MM.1S (cell line): Measurements from ENCODE around the gene FBXL20.

Source experiments
- DNase-seq: peaks from one replicate; pipeline ENCODE4 v3.0.0-alpha.2; 2015
- H2AFZ ChIP-seq: fragments of 300-600 bp; sonication (generic); 2 replicates; pipeline ENCODE4 v1.6.0; 2016; ENCODE audit warnings: antibody characterized with exemption, low read length
- H3F3A ChIP-seq: fragments of 300-600 bp; sonication (generic); 2 replicates; pipeline ENCODE4 v1.6.1; 2016; ENCODE audit warnings: mild to moderate bottlenecking, antibody characterized with exemption, low read length, moderate library complexity, mixed read lengths; ENCODE audit not compliant: insufficient read depth
- H3K27ac ChIP-seq: fragments of 300-600 bp; sonication (generic); 2 replicates; pipeline ENCODE4 v1.5.1; 2016; ENCODE audit warnings: mild to moderate bottlenecking, low read length
- H3K27me3 ChIP-seq: fragments of 300-600 bp; sonication (generic); replicated peaks from 2 replicates; pipeline ENCODE4 v1.6.0; 2016; ENCODE audit warnings: low read length; ENCODE audit not compliant: insufficient read depth
- H3K36me3 ChIP-seq: fragments of 300-600 bp; sonication (generic); replicated peaks from 2 replicates; pipeline ENCODE4 v1.6.1; 2016; ENCODE audit warnings: mild to moderate bottlenecking, low read length, mixed read lengths; ENCODE audit not compliant: insufficient read depth
- H3K4me1 ChIP-seq: fragments of 300-600 bp; sonication (generic); 2 replicates; pipeline ENCODE4 v1.6.1; 2016; ENCODE audit warnings: low read length, mixed read lengths
- H3K4me2 ChIP-seq: fragments of 300-600 bp; sonication (generic); 2 replicates; pipeline ENCODE4 v1.6.0; 2016; ENCODE audit warnings: low read depth, low read length
- H3K4me3 ChIP-seq: fragments of 300-600 bp; sonication (generic); 2 replicates; pipeline ENCODE4 v1.5.1; 2016; ENCODE audit warnings: low read length, mixed read lengths
- H3K79me2 ChIP-seq: fragments of 300-600 bp; sonication (generic); 2 replicates; pipeline ENCODE4 v1.6.1; 2016; ENCODE audit warnings: mixed run types, low read length, mixed read lengths
- H3K9ac ChIP-seq: fragments of 300-600 bp; sonication (generic); 2 replicates; pipeline ENCODE4 v1.6.1; 2016; ENCODE audit warnings: low read length, mixed read lengths
- H3K9me2 ChIP-seq: fragments of 300-600 bp; sonication (generic); replicated peaks from 2 replicates; pipeline ENCODE4 v1.6.1; 2016; ENCODE audit warnings: mild to moderate bottlenecking, low read length, mixed read lengths; ENCODE audit not compliant: insufficient read depth
- H3K9me3 ChIP-seq: fragments of 300-600 bp; sonication (generic); replicated peaks from 2 replicates; pipeline ENCODE4 v1.6.1; 2016; ENCODE audit warnings: mild to moderate bottlenecking, low read length, mixed read lengths; ENCODE audit not compliant: insufficient read depth
- H4K20me1 ChIP-seq: fragments of 300-600 bp; sonication (generic); 2 replicates; pipeline ENCODE4 v1.6.1; 2016; ENCODE audit warnings: mild to moderate bottlenecking, low read length, moderate library complexity, mixed read lengths; ENCODE audit not compliant: insufficient read depth
- EZH2 ChIP-seq: fragments of 300-600 bp; sonication (generic); optimal IDR thresholded peaks from 2 replicates; pipeline ENCODE3; 2017; ENCODE audit warnings: low read depth, mild to moderate bottlenecking, antibody characterized with exemption, low read length, mixed read lengths
- EZH2phosphoT487 ChIP-seq: fragments of 300-600 bp; sonication (generic); IDR thresholded peaks from 2 replicates; pipeline ENCODE4 v1.6.1; 2018; ENCODE audit warnings: antibody characterized with exemption, low read length
- TF ChIP-seq, protein P1 (sequence below): fragments of 300-600 bp; sonication (generic); IDR thresholded peaks from 2 replicates; pipeline ENCODE4 v1.5.1; 2016; ENCODE audit warnings: antibody characterized with exemption, low read length, mixed read lengths

Gene FBXL20

DNA sequence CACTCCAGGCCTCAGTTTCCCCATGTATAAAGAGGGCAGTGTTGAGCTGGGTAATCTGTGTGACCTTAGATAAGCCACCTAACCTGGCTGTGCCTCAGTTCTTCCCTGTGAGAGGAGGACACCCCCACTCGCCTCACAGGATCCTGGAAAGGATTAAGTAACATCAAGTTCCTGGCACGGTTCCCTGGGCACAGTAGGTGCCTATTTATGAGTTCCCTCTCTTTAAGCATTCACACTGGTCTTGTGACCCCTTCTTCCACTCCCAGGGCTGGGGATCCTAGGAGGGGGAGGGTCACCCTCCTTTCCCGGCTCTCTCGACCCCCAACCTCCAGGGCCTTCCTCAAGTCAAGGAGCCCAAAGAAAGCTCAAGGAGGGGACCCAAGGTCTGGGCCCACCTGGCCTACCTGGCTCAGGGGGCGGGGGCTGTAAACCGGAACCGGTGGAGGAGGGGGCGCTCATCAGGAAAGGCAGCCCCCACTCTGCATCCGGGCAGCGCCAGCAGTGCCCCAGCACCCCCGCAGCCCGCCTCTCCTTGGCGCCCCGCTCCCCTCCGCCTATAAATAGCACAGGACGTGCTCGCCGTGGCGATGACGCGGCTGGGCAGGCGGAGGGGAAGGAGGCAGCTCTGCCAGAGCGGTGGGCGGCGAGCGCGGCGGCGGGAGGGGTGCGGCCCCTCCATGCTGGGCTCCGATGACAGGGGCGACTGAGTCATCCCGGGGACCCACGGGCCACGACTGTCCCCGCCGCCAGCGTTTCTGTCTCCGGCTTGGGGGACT is 191.9 kb downstream of the FBXL20 start:
- H3K27me3 ChIP-seq: no peaks in the 10 kb centered on the region; the same call in 1 of the 2 replicates
- H3K4me1 ChIP-seq: peaks cover 17% of the 10 kb centered on the region
- H3K27ac ChIP-seq: no peak overlapping the region
- H2AFZ ChIP-seq: peak overlapping the region; percentile 85
- H3K9me2 ChIP-seq: no peaks in the 10 kb centered on the region
- DNase-seq: no peak
- 0 out of 2 replicates have a peak, but pooled peaks cover 2% of the 10 kb centered on the region for H4K20me1 ChIP-seq
- peak overlapping the region; percentile 28; the same call in 1 of the 2 replicates for H3K9ac ChIP-seq
- H3K4me3 ChIP-seq: peak overlapping the region; percentile 32
- H3K9me3 ChIP-seq: no peaks in the 10 kb centered on the region
- peaks cover 18% of the 10 kb centered on the region for H3F3A ChIP-seq
- no peak for TF ChIP-seq EZH2phosphoT487
- TF ChIP-seq EZH2: no peak
- TF ChIP-seq, protein P1, sequence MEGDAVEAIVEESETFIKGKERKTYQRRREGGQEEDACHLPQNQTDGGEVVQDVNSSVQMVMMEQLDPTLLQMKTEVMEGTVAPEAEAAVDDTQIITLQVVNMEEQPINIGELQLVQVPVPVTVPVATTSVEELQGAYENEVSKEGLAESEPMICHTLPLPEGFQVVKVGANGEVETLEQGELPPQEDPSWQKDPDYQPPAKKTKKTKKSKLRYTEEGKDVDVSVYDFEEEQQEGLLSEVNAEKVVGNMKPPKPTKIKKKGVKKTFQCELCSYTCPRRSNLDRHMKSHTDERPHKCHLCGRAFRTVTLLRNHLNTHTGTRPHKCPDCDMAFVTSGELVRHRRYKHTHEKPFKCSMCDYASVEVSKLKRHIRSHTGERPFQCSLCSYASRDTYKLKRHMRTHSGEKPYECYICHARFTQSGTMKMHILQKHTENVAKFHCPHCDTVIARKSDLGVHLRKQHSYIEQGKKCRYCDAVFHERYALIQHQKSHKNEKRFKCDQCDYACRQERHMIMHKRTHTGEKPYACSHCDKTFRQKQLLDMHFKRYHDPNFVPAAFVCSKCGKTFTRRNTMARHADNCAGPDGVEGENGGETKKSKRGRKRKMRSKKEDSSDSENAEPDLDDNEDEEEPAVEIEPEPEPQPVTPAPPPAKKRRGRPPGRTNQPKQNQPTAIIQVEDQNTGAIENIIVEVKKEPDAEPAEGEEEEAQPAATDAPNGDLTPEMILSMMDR: no peak
- peak overlapping the region; percentile 76 for H3K4me2 ChIP-seq
- no peaks in the 10 kb centered on the region for H3K79me2 ChIP-seq
- no peaks in the 10 kb centered on the region for H3K36me3 ChIP-seq

DNA sequence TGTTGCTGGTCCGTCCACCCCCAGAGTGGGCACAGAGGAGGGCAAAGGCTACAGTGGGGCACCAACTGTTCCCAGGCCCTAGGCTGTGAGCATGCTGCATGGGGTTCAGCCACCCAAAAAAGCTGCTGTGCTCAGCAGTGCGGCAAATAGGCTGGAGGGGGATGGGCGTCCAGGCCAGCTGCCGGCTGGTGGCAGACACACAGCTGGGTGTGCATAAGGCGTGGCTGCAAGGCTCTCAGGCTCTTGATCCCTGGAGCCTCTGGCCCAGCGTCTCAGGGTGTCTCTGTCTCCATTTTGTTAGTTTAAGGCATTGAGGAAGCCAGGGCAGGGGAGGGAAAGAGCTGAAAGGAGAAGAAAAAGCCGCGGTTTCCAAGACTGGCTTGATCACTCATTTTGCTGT is 192.5 kb downstream of the FBXL20 start:
- Histone ChIP-seq H3K9me2 (no peaks in the 10 kb centered on the region), H3K27ac (no peak overlapping the region), H2AFZ (peak overlapping the region; percentile 85), H3K36me3 (0 out of 2 replicates have a peak, but pooled peaks cover 2% of the 10 kb centered on the region), H3F3A (peaks cover 25% of the 10 kb centered on the region), H3K4me2 (peak overlapping the region; percentile 76; the same call in 1 of the 2 replicates), H4K20me1 (peaks cover 8% of the 10 kb centered on the region; the same call in 1 of the 2 replicates), H3K4me3 (no peak overlapping the region), H3K79me2 (no peaks in the 10 kb centered on the region), H3K4me1 (peaks cover 17% of the 10 kb centered on the region), H3K9me3 (no peaks in the 10 kb centered on the region), H3K9ac (no peak overlapping the region), H3K27me3 (no peaks in the 10 kb centered on the region; the same call in 1 of the 2 replicates)
- DNase-seq: peak; percentile 91
- TF ChIP-seq, protein P1: no peak
- TF ChIP-seq EZH2phosphoT487 (no peak), EZH2 (no peak)

DNA sequence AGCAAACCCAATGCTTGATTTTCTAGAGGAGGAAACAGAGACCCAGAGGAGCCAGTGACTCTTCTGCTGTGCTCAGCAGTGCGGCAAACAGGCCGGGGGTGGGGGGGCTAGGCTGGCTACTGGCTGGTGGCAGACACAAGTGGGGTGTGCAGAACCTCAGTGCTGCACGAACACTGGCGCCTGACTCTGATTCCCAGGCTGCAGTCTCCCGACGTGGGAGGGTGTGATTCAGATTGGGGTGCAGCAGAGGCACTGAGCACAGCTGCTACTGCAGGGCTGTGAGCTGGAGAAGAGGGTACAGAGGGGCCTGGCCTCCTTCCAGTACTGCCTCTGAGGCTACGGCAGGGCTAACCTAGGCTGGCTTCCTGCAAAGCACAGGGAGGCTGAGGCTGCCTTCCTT is 193.3 kb downstream of the FBXL20 start:
- no peak overlapping the region for H3K27ac ChIP-seq

More for the DNA sequence above, 193.3 kb downstream of the FBXL20 start:
- Histone ChIP-seq H3K9me3 (no peaks in the 10 kb centered on the region), H3K4me2 (no peak overlapping the region), H3K4me3 (no peak overlapping the region), H3K9ac (no peak overlapping the region), H3K79me2 (no peaks in the 10 kb centered on the region), H3K27me3 (no peaks in the 10 kb centered on the region; the same call in 1 of the 2 replicates), H3F3A (peaks cover 31% of the 10 kb centered on the region), H3K4me1 (peaks cover 17% of the 10 kb centered on the region), H2AFZ (no peak overlapping the region; the same call in 1 of the 2 replicates), H4K20me1 (peaks cover 11% of the 10 kb centered on the region; the same call in 1 of the 2 replicates), H3K9me2 (no peaks in the 10 kb centered on the region), H3K36me3 (0 out of 2 replicates have a peak, but pooled peaks cover 8% of the 10 kb centered on the region)
- TF ChIP-seq EZH2phosphoT487 (no peak), EZH2 (no peak)
- TF ChIP-seq, protein P1: no peak
- no peak for DNase-seq
